ENCODE results near the gene PUS7. TPM values are rescaled to one million over a fixed set of nuclear protein-coding genes. Genes with fewer than 3 reads are reported as not detected.

The PUS7 gene
- total and polyA plus RNA-seq, 2 donors (not counting 3 experiments of a cell fraction or from before 2014, with no cell fraction given) = 15.8 to 33.9 TPM

- no TSS peak for BruUV-seq (replicated peaks)
- no peaks in the 10 kb centered on the region for H3K79me2 ChIP-seq (ENCODE audit: control insufficient read depth, insufficient read depth, low read length)
- H3K4me2 ChIP-seq (ENCODE audit: insufficient read depth, low read length) = no peak overlapping the region
- no peak overlapping the region for H3K9ac ChIP-seq (replicated peaks; ENCODE audit: extremely low read depth, insufficient read depth, low read length)
- no peak overlapping the region for H2AFZ ChIP-seq (ENCODE audit: low read depth, low read length)
- no peaks in the 10 kb centered on the region for H3K4me1 ChIP-seq (ENCODE audit: control insufficient read depth, extremely low read depth, insufficient read depth, low read length)
- no peak overlapping the region for H3K4me3 ChIP-seq (replicated peaks in 1 of 3; ENCODE audit: insufficient read depth in 1 of 3, low read depth in 1 of 3, low read length in 3 of 3)
- H4K20me1 ChIP-seq (replicated peaks; ENCODE audit: control insufficient read depth, extremely low read depth, insufficient read depth, low read length) = no peaks in the 10 kb centered on the region
- FAIRE-seq (no peak), DNase-seq (ENCODE audit: low read depth, low spot score) (no peak)
- ChIA-PET POLR2A (no interaction called here), CTCF (interaction anchor here (1.4 to 1.6 kb wide), 2 partner anchors 10 to 22 kb away, joined by 3 to 4 read pairs; no protein-coding TSS in a partner anchor)
- intact Hi-C loops (cut with micrococcal nuclease) = no loop called here
- no peaks in the 10 kb centered on the region for H3K27me3 ChIP-seq (ENCODE audit: control insufficient read depth in 2 of 2, insufficient read depth in 2 of 2, low read length in 2 of 2)
- peaks cover 3 to 17% of the 10 kb centered on the region in 2 experiments for H3K36me3 ChIP-seq (ENCODE audit: control insufficient read depth in 2 of 2, extremely low read depth in 1 of 2, insufficient read depth in 2 of 2, low read length in 2 of 2)
- dilution Hi-C loops (cut with MboI; ENCODE audit: extremely low pct_ligation_motif_present, low sequenced_read_pairs) = no loop called here
- H3K9me3 ChIP-seq (replicated peaks; ENCODE audit: control insufficient read depth, insufficient read depth, low read length) = no peaks in the 10 kb centered on the region
- no peak overlapping the region for H3K27ac ChIP-seq (ENCODE audit: insufficient read depth, low read depth, low read length)
- TF ChIP-seq EZH2 (IDR thresholded peaks at IDR 0.05; ENCODE audit: borderline replicate concordance, low read depth, low read length, severe bottlenecking) (no peak), FOS (IDR thresholded peaks at IDR 0.05; ENCODE audit: borderline replicate concordance, insufficient read depth, low read length) (no peak), CTCF (IDR thresholded peaks at IDR 0.05; ENCODE audit: extremely low read depth in 1 of 2, insufficient read depth in 1 of 2, low read depth in 1 of 2, low read length in 2 of 2) (no peak), JUN (IDR thresholded peaks at IDR 0.05; ENCODE audit: borderline replicate concordance, insufficient read depth, insufficient read length, low read depth) (no peak), MYC (IDR thresholded peaks at IDR 0.05; ENCODE audit: low read depth, low read length) (no peak), GATA2 (IDR thresholded peaks at IDR 0.05; ENCODE audit: insufficient read depth, insufficient read length, low read depth, low read length) (no peak), POLR2A (IDR thresholded peaks at IDR 0.05; ENCODE audit: low read depth, low read length) (no peak), POLR2AphosphoS5 (IDR thresholded peaks at IDR 0.05; ENCODE audit: insufficient read depth, low read depth, low read length) (no peak)
- TF ChIP-seq, protein P1, sequence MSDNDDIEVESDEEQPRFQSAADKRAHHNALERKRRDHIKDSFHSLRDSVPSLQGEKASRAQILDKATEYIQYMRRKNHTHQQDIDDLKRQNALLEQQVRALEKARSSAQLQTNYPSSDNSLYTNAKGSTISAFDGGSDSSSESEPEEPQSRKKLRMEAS (IDR thresholded peaks at IDR 0.05; ENCODE audit: insufficient read depth, insufficient read length) = no peak
- no peaks in the 10 kb centered on the region for H3K9me1 ChIP-seq (replicated peaks; ENCODE audit: control insufficient read depth, extremely low read depth, insufficient read depth, low read length)
These were observed 45.8 kb upstream of the PUS7 start for GRCh38 chr7:105567821-105568220.

All from endothelial cell of umbilical vein (primary cell).